Astrocyte (in vitro differentiated cells and primary cell): ENCODE results near the gene PGPEP1. TPM values are rescaled to one million over a fixed set of nuclear protein-coding genes. Genes with fewer than 3 reads are reported as not detected.

Experiments used
- DNase-seq: peaks from one replicate; pipeline ENCODE4 v3.0.0-alpha.2; 2010; ENCODE audit warnings: low read depth
- FAIRE-seq: peaks from 2 replicates; lab custom pipeline; 2011; peaks lifted over from hg19 to GRCh38; lab: Jason Lieb, UNC
- H2AFZ ChIP-seq: 2 replicates; pipeline ENCODE4 v1.6.0; 2012; ENCODE audit warnings: low read depth, low read length, inconsistent platforms
- H3K27ac ChIP-seq: 2 replicates; pipeline ENCODE4 v1.5.1; 2011; ENCODE audit warnings: low read depth, low read length, inconsistent platforms
- H3K27me3 ChIP-seq: 2 replicates; pipeline ENCODE4 v1.6.0; 2011; ENCODE audit warnings: low read length, inconsistent platforms; ENCODE audit not compliant: insufficient read depth
- H3K36me3 ChIP-seq: 2 replicates; pipeline ENCODE4 v1.5.1; 2011; ENCODE audit warnings: low read length, inconsistent platforms; ENCODE audit not compliant: insufficient read depth
- H3K4me1 ChIP-seq: 2 replicates; pipeline ENCODE4 v1.5.1; 2011; ENCODE audit warnings: low read length, inconsistent platforms; ENCODE audit not compliant: insufficient read depth
- H3K4me2 ChIP-seq: 2 replicates; pipeline ENCODE4 v1.6.0; 2012; ENCODE audit warnings: low read length, inconsistent platforms
- H3K4me3 ChIP-seq: 2 replicates; pipeline ENCODE4 v1.5.1; 2011; ENCODE audit warnings: low read depth, mild to moderate bottlenecking, low read length, inconsistent platforms; ENCODE audit not compliant: insufficient read depth
- H3K79me2 ChIP-seq: 2 replicates; pipeline ENCODE4 v1.6.0; 2012; ENCODE audit warnings: mild to moderate bottlenecking, low read length, inconsistent platforms; ENCODE audit not compliant: insufficient read depth
- H3K9ac ChIP-seq: 2 replicates; pipeline ENCODE4 v1.6.0; 2012; ENCODE audit warnings: mild to moderate bottlenecking, low read length, inconsistent platforms
- H3K9me3 ChIP-seq: 2 replicates; pipeline ENCODE4 v1.5.1; 2012; ENCODE audit warnings: low read depth, mild to moderate bottlenecking, low read length, inconsistent platforms; ENCODE audit not compliant: insufficient read depth
- H4K20me1 ChIP-seq: 2 replicates; pipeline ENCODE4 v1.6.0; 2012; ENCODE audit warnings: low read length, inconsistent platforms; ENCODE audit not compliant: insufficient read depth
- H3K27ac Mint-ChIP-seq: one replicate; pipeline ENCODE4 v1.8.0; 2021; ENCODE audit warnings: mild to moderate bottlenecking, mixed read lengths; ENCODE audit not compliant: unreplicated experiment
- H3K27me3 Mint-ChIP-seq: one replicate; pipeline ENCODE4 v1.8.0; 2021; ENCODE audit warnings: low read depth, mixed read lengths; ENCODE audit not compliant: unreplicated experiment
- H3K36me3 Mint-ChIP-seq: one replicate; pipeline ENCODE4 v1.8.0; 2021; ENCODE audit warnings: low read depth, mixed read lengths; ENCODE audit not compliant: unreplicated experiment
- H3K4me1 Mint-ChIP-seq: one replicate; pipeline ENCODE4 v1.8.0; 2021; ENCODE audit warnings: low read depth, mixed read lengths; ENCODE audit not compliant: unreplicated experiment
- H3K4me3 Mint-ChIP-seq: one replicate; pipeline ENCODE4 v1.8.0; 2021; ENCODE audit warnings: mild to moderate bottlenecking, moderate library complexity, mixed read lengths; ENCODE audit not compliant: unreplicated experiment
- H3K9me3 Mint-ChIP-seq: one replicate; pipeline ENCODE4 v1.8.0; 2021; ENCODE audit warnings: mild to moderate bottlenecking, mixed read lengths; ENCODE audit not compliant: unreplicated experiment
- CTCF ChIP-seq: IDR thresholded peaks from 2 replicates; pipeline ENCODE4 v1.5.1; 2011; ENCODE audit warnings: low read depth, mild to moderate bottlenecking, inconsistent platforms, low read length, moderate library complexity; ENCODE audit not compliant: insufficient read depth
- EZH2 ChIP-seq: IDR thresholded peaks from 2 replicates; pipeline ENCODE4 v1.6.1; 2012; ENCODE audit warnings: mild to moderate bottlenecking, low read length, inconsistent platforms; ENCODE audit not compliant: insufficient read depth
- total RNA-seq: library from RNA; stranded (reverse); gene quantifications from 2 replicates; pipeline ENCODE4 v1.2.1, GENCODE V29; 2021

PGPEP1 gene
- total RNA-seq, 1 donor from 2014 or later = 28.4 TPM

DNA sequence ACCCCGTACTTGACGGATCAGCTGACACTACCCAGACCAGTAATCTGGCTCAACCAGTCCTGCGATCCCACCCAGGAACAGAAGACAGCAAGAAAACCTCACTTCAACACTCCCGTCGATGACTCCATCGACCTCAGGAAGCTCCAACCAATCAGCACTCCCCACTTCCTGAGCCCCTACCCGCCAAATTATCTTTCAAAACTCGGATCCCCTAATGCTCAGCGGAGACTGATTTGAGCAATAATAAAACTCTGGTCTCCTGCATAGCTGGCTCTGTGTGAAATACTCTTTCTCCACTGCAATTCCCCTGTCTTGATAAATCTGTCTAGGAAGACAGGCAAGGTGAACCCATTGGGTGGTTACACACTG is 18.7 kb upstream of the PGPEP1 start:
- H3K27ac Mint-ChIP-seq = peak overlapping the region; percentile 86
- H3K4me3 Mint-ChIP-seq = peak overlapping the region; percentile 90
- peaks cover 45% of the 10 kb centered on the region for H3K79me2 ChIP-seq
- TF ChIP-seq EZH2 (no peak), CTCF (no peak)
- H3K27ac ChIP-seq = peak overlapping the region; percentile 79
- no peaks in the 10 kb centered on the region for H4K20me1 ChIP-seq
- H3K9me3 Mint-ChIP-seq = no peaks in the 10 kb centered on the region
- no peak for FAIRE-seq
- no peaks in the 10 kb centered on the region for H3K9me3 ChIP-seq
- peak overlapping the region; percentile 87 for H3K4me3 ChIP-seq
- no peak for DNase-seq
- H3K36me3 ChIP-seq = peaks cover 3% of the 10 kb centered on the region
- H3K4me2 ChIP-seq = peak overlapping the region; percentile 88
- no peaks in the 10 kb centered on the region for H3K27me3 Mint-ChIP-seq
- H3K36me3 Mint-ChIP-seq = peaks cover 3% of the 10 kb centered on the region
- H2AFZ ChIP-seq = no peak overlapping the region
- peaks cover 26% of the 10 kb centered on the region for H3K4me1 ChIP-seq
- peaks cover 22% of the 10 kb centered on the region for H3K4me1 Mint-ChIP-seq
- H3K27me3 ChIP-seq = no peaks in the 10 kb centered on the region
- H3K9ac ChIP-seq = peak overlapping the region; percentile 93

DNA sequence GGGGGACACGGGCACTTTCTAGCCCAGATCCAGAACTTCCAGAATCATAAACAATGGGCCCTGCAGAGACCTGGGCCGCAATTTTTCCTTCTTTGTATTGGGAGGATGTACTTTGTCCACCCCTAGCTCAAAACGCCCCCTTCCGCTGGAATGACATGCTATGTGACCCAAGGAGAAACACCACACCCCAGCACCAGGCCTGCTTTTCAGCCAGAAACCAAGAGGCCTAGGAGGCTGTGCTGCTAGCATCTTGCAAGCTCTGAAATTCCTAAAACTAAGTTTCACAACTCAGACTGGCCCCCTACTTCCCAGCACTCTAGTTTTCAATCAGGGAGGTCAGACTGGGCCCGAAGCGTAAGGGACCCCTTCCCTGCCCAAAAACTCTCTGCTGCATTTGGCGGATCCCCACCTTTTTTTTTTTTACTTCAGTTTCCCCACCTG is 18.1 kb upstream of the PGPEP1 start:
- Histone ChIP-seq H2AFZ (peak overlapping the region; percentile 62), H3K36me3 (peaks cover 3% of the 10 kb centered on the region)

More for the DNA sequence above, 18.1 kb upstream of the PGPEP1 start:
- Histone ChIP-seq H3K79me2 (peaks cover 45% of the 10 kb centered on the region), H3K4me1 (peaks cover 26% of the 10 kb centered on the region), H3K9ac (peak overlapping the region; percentile 93), H3K27me3 (no peaks in the 10 kb centered on the region), H3K9me3 (no peaks in the 10 kb centered on the region), H4K20me1 (no peaks in the 10 kb centered on the region), H3K4me3 (peak overlapping the region; percentile 87), H3K27ac (peak overlapping the region; percentile 79), H3K4me2 (peak overlapping the region; percentile 88)
- peak overlapping the region; percentile 90 for H3K4me3 Mint-ChIP-seq
- H3K27ac Mint-ChIP-seq = peak overlapping the region; percentile 86
- TF ChIP-seq EZH2 (no peak), CTCF (peak; percentile 14)
- H3K4me1 Mint-ChIP-seq = peaks cover 22% of the 10 kb centered on the region
- no peaks in the 10 kb centered on the region for H3K27me3 Mint-ChIP-seq
- no peaks in the 10 kb centered on the region for H3K9me3 Mint-ChIP-seq
- DNase-seq (peak; percentile 60), FAIRE-seq (no peak)
- peaks cover 3% of the 10 kb centered on the region for H3K36me3 Mint-ChIP-seq
